K562 (cell line): ENCODE data around the gene SCYL1. TPM values are rescaled to one million over a fixed set of nuclear protein-coding genes. Genes with fewer than 3 reads are reported as not detected.

Source experiments
- CSDE1 ChIP-seq, 2 experiments: fragments of 450-650 bp; IDR thresholded peaks; 2 replicates each; pipeline ENCODE4 v1.6.1; 2016; ENCODE audit warnings: mild to moderate bottlenecking in 1 of 2
- MYNN ChIP-seq, 2 experiments: sonication (generic); formaldehyde crosslinking in 1 of 2; IDR thresholded peaks; 2 replicates each; pipeline versions ENCODE4 v1.5.0 to v1.6.1; 2016 to 2020; ENCODE audit warnings: antibody characterized with exemption in 1 of 2, missing genetic modification reagents in 1 of 2
- PURB ChIP-seq: sonication (generic); formaldehyde crosslinking; IDR thresholded peaks from 2 replicates; pipeline ENCODE4 v1.9.0; 2021; ENCODE audit warnings: low read depth, mild to moderate bottlenecking, missing genetic modification reagents
- RAD51 ChIP-seq: fragments of 450-650 bp; IDR thresholded peaks from 2 replicates; pipeline ENCODE4 v1.7.1; 2016; ENCODE audit warnings: low read depth, mild to moderate bottlenecking, borderline replicate concordance
- RERE ChIP-seq: sonication (generic); formaldehyde crosslinking; IDR thresholded peaks from 2 replicates; pipeline ENCODE4 v1.8.0; 2023; ENCODE audit warnings: missing genetic modification reagents, mild to moderate bottlenecking, borderline replicate concordance
- TRIM24 ChIP-seq, 2 experiments: fragments of 450-650 bp; IDR thresholded peaks; 2 replicates each; pipeline ENCODE4 v1.6.1; 2016
- ZNF121 ChIP-seq: sonication (generic); formaldehyde crosslinking; conservative IDR thresholded peaks from 2 replicates; pipeline ENCODE4 v1.8.0; 2022; ENCODE audit warnings: missing genetic modification reagents
- ZNF3 ChIP-seq: fragments of 250-450 bp; sonication (Bioruptor Pico); IDR thresholded peaks from 2 replicates; pipeline ENCODE4 v1.5.0; 2021; ENCODE audit warnings: mild to moderate bottlenecking, moderate library complexity
- ZSCAN32 ChIP-seq: fragments of 450-650 bp; formaldehyde crosslinking; IDR thresholded peaks from 2 replicates; pipeline ENCODE4 v1.4.0; 2020; ENCODE audit warnings: mild to moderate bottlenecking, moderate library complexity
- polyA plus RNA-seq, 8 experiments: library from polyadenylated mRNA; depleted of rRNA in 4 of 8; stranded (reverse) in 5 of 8; unstranded in 3 of 8; fragments of >200 nt; fragmentation: Nextera tagmentation in 2 of 8; fragmentation: Illumina TruSeq in 1 of 8; extraction: Ambion mirVana in 2 of 8; extraction: Trizol in 1 of 8; gene quantifications; 2 replicates each; pipeline versions ENCODE4 v1.2.1 to v1.2.3, GENCODE V29; 2011 to 2014; ENCODE audit warnings: inconsistent platforms in 1 of 8, missing spikeins in 1 of 8
- total RNA-seq, 7 experiments: library from RNA; depleted of rRNA in 6 of 7; stranded (reverse); fragments of >200 nt in 6 of 7; fragmentation: Illumina TruSeq in 2 of 7; extraction: Trizol in 2 of 7; gene quantifications; 2 replicates each; pipeline versions ENCODE4 v1.2.1 to v1.2.3, GENCODE V29; 2011 to 2021; ENCODE audit warnings: low replicate concordance in 1 of 7
- TF ChIP-seq, protein P1 (sequence below), 2 experiments: fragments of 450-650 bp; IDR thresholded peaks; 2 replicates each; pipeline ENCODE4 v1.6.1; 2016; ENCODE audit warnings: mild to moderate bottlenecking in 2 of 2, borderline replicate concordance in 1 of 2, low read depth in 1 of 2, moderate library complexity in 1 of 2
- TF ChIP-seq, protein P2 (sequence below), 2 experiments: fragments of 250-450 bp in 1 of 2; fragments of 450-650 bp in 1 of 2; sonication (Bioruptor Pico) in 1 of 2; IDR thresholded peaks; 2 replicates each; pipeline versions ENCODE4 v1.6.1 to v1.8.0; 2016 to 2021; ENCODE audit warnings: mild to moderate bottlenecking in 2 of 2, moderate library complexity in 2 of 2, missing compliant biosample characterization in 1 of 2, missing genetic modification characterization in 1 of 2

The SCYL1 gene
- total and polyA plus RNA-seq, 9 of the 15 experiments (the other 6 are each of a cell fraction or from before 2014, with no cell fraction given) = 1.9 to 145 (median 57.6) TPM

DNA sequence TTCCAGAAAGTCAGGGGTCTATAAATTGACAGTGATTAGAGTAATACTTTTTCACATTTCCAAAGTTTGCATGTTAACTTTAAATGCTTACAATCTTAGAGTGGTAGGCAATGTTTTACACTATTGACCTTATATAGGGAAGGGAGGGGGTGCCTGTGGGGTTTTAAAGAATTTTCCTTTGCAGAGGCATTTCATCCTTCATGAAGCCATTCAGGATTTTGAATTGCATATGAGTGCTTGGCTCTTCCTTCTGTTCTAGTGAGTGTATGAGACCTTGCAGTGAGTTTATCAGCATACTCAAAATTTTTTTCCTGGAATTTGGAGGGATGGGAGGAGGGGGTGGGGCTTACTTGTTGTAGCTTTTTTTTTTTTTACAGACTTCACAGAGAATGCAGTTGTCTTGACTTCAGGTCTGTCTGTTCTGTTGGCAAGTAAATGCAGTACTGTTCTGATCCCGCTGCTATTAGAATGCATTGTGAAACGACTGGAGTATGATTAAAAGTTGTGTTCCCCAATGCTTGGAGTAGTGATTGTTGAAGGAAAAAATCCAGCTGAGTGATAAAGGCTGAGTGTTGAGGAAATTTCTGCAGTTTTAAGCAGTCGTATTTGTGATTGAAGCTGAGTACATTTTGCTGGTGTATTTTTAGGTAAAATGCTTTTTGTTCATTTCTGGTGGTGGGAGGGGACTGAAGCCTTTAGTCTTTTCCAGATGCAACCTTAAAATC, 20.8 kb upstream of the SCYL1 start (continued):
- no peak for TF ChIP-seq MYNN (IDR thresholded peaks at IDR 0.05)
- no peak for TF ChIP-seq MYNN (CRISPR knock-in tag; IDR thresholded peaks at IDR 0.05)
- no peak for TF ChIP-seq CSDE1 (IDR thresholded peaks at IDR 0.05)
- peak; percentile 68; the same call in 1 of the 2 replicates for TF ChIP-seq ZNF3 (CRISPR knock-in tag)
- peak; percentile 68 for TF ChIP-seq ZSCAN32 (CRISPR knock-in tag)
- no peak for TF ChIP-seq PURB (CRISPR knock-in tag)
- TF ChIP-seq, protein P1, sequence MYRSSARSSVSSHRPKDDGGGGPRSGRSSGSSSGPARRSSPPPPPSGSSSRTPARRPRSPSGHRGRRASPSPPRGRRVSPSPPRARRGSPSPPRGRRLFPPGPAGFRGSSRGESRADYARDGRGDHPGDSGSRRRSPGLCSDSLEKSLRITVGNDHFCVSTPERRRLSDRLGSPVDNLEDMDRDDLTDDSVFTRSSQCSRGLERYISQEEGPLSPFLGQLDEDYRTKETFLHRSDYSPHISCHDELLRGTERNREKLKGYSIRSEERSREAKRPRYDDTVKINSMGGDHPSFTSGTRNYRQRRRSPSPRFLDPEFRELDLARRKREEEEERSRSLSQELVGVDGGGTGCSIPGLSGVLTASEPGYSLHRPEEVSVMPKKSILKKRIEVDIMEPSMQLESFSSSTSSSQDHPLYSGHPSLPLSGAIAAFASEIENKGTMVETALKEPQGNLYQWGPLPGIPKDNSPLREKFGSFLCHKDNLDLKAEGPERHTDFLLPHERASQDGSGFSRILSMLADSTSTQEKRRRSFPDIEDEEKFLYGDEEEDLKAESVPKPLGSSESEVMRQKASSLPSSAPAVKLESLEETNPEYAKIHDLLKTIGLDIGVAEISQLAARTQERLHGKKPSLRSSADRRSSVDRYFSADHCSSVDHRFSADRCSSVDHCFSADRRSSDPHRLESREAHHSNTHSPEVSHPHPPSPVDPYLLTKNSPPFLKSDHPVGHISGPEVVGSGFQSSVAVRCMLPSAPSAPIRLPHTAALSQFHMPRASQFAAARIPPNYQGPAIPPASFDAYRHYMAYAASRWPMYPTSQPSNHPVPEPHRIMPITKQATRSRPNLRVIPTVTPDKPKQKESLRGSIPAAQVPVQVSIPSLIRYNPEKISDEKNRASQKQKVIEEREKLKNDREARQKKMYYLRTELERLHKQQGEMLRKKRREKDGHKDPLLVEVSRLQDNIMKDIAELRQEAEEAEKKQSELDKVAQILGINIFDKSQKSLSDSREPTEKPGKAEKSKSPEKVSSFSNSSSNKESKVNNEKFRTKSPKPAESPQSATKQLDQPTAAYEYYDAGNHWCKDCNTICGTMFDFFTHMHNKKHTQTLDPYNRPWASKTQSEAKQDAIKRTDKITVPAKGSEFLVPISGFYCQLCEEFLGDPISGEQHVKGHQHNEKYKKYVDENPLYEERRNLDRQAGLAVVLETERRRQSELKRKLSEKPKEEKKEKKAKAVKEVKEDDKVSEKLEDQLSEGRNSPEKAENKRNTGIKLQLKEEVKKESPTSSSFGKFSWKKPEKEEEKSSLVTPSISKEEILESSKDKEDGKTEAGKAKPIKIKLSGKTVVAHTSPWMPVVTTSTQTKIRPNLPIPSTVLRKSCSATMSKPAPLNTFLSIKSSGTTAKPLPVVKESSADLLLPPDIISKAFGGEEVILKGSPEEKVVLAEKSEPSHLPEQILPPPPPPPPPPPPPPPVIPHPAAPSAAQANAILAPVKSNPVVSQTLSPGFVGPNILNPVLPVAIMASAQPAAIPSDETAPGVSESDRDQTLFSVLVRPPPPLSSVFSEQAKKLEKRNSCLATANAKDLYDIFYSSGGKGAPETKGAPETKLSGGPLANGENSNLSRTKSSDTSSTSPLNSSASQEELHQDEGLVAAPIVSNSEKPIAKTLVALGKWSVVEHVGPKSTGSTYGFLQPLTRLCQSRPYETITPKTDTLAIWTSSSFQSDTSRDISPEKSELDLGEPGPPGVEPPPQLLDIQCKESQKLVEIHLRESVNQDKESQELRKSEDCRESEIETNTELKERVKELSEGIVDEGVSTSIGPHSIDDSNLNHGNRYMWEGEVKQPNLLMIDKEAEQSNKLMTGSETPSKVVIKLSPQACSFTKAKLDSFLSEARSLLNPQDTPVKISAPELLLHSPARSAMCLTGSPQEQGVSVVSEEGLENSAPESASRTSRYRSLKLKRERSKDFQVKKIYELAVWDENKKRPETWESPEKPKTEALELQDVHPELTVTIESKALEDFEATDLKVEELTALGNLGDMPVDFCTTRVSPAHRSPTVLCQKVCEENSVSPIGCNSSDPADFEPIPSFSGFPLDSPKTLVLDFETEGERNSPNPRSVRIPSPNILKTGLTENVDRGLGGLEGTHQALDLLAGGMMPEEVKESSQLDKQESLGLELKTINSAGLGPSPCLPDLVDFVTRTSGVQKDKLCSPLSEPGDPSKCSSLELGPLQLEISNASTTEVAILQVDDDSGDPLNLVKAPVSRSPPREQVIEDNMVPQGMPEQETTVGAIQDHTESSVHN (IDR thresholded peaks at IDR 0.05; ENCODE audit: borderline replicate concordance in 1 of 2, low read depth in 1 of 2) = no peak
- peak; percentile 43; the same call in 1 of the 2 replicates for TF ChIP-seq RERE
- TF ChIP-seq, protein P2, sequence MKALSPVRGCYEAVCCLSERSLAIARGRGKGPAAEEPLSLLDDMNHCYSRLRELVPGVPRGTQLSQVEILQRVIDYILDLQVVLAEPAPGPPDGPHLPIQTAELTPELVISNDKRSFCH (CRISPR knock-in tag; IDR thresholded peaks at IDR 0.05) = no peak
- TF ChIP-seq, protein P2 (tag; IDR thresholded peaks at IDR 0.05) = no peak
- no peak for TF ChIP-seq ZNF121 (CRISPR knock-in tag)
- no peak for TF ChIP-seq RAD51
- no peak for TF ChIP-seq TRIM24 (IDR thresholded peaks at IDR 0.05)
